K562 (cell line): ENCODE results near the gene DCAF15. TPM values are rescaled to one million over a fixed set of nuclear protein-coding genes. Genes with fewer than 3 reads are reported as not detected.
A peak's percentile ranks its signal among the peaks of the same experiment; 100 is the strongest.

Source experiments
- ATAC-seq: fragments of 200-7000 bp; cut with Tn5 transposase; 3 replicates; pipeline ENCODE4 v1.9.1; 2020; ENCODE audit warnings: moderate library complexity
- BruUV-seq: library from RNA; stranded (reverse); fragments of 400-500 nt; replicated peaks from 2 replicates; lab custom pipeline; 2021; lab: Mats Ljungman, UMichigan
- CTCF ChIA-PET: fragments of 300-600 bp; formaldehyde crosslinking; extraction: SDS; loops from one replicate; lab custom pipeline; 2021; ENCODE audit warnings: low intra/inter-chr PET ratio; lab: Yijun Ruan, JAX
- POLR2A ChIA-PET: fragments of 300-600, 350-650 bp; sonication (Branson Sonifier 250); formaldehyde crosslinking; extraction: SDS; loops from one replicate; lab custom pipeline; 2021; ENCODE audit warnings: antibody characterized with exemption, inconsistent platforms; lab: Yijun Ruan, JAX
- DNase-seq, 4 experiments: peaks; one replicate each; pipeline versions ENCODE4 v3.0.0 to v3.0.0-alpha.2; 2011 to 2018; ENCODE audit warnings: low spot score in 3 of 4, mixed read lengths in 3 of 4; ENCODE audit errors: extremely low read depth in 1 of 4
- FAIRE-seq: peaks from 2 replicates; lab custom pipeline; 2011; peaks lifted over from hg19 to GRCh38; lab: Jason Lieb, UNC
- H2AFZ ChIP-seq: 2 replicates; pipeline ENCODE4 v1.6.0; 2011; ENCODE audit warnings: low read depth, low read length, control low read depth, inconsistent platforms
- H3K27ac ChIP-seq: fragments of 200-600 bp; 3 replicates; pipeline ENCODE4 v1.8.0; 2011; ENCODE audit warnings: low read depth, mild to moderate bottlenecking, control low read depth, inconsistent platforms, low read length, moderate library complexity, mixed read lengths; ENCODE audit errors: extremely low read depth
- H3K27me3 ChIP-seq, 2 experiments: fragments of 300-600 bp in 1 of 2; 2 replicates in 1 of 2; 3 replicates in 1 of 2; pipeline versions ENCODE4 v1.6.0 to v1.8.0; 2011; ENCODE audit warnings: inconsistent platforms in 2 of 2, low read length in 2 of 2, mild to moderate bottlenecking in 1 of 2, mixed read lengths in 1 of 2, moderate library complexity in 1 of 2; ENCODE audit not compliant: control insufficient read depth in 2 of 2, insufficient read depth in 2 of 2
- H3K36me3 ChIP-seq: fragments of 300-600 bp; 3 replicates; pipeline ENCODE4 v1.8.0; 2011; ENCODE audit warnings: mild to moderate bottlenecking, low read length, inconsistent platforms; ENCODE audit not compliant: control insufficient read depth, insufficient read depth
- H3K4me1 ChIP-seq, 2 experiments: fragments of 200-600 bp in 1 of 2; replicated peaks in 1 of 2; 2 replicates in 1 of 2; 3 replicates in 1 of 2; pipeline versions ENCODE4 v1.5.1 to v1.8.0; 2011; ENCODE audit warnings: inconsistent platforms in 2 of 2, low read length in 2 of 2, mild to moderate bottlenecking in 1 of 2, mixed read lengths in 1 of 2, moderate library complexity in 1 of 2; ENCODE audit not compliant: control insufficient read depth in 2 of 2, insufficient read depth in 2 of 2
- H3K4me2 ChIP-seq: 2 replicates; pipeline ENCODE4 v1.6.1; 2011; ENCODE audit warnings: low read length, control low read depth, inconsistent platforms, mixed read lengths; ENCODE audit not compliant: insufficient read depth
- H3K4me3 ChIP-seq: fragments of 200-600 bp; sonication (generic), shearing (Covaris generic); 2 replicates; pipeline ENCODE4 v1.5.1; 2016; ENCODE audit warnings: control low read depth, inconsistent platforms
- H3K79me2 ChIP-seq: fragments of 200-600 bp; 3 replicates; pipeline ENCODE4 v1.8.0; 2011; ENCODE audit warnings: low read length, inconsistent platforms; ENCODE audit not compliant: control insufficient read depth, insufficient read depth
- H3K9ac ChIP-seq, 2 experiments: 2 replicates each; pipeline versions ENCODE4 v1.6.0 to v1.6.1; 2011; ENCODE audit warnings: low read depth in 2 of 2, low read length in 2 of 2, control low read depth in 1 of 2, inconsistent platforms in 1 of 2, mild to moderate bottlenecking in 1 of 2, mixed read lengths in 1 of 2; ENCODE audit not compliant: insufficient read depth in 1 of 2
- H3K9me1 ChIP-seq: one replicate; pipeline ENCODE4 v1.6.0; 2011; ENCODE audit warnings: inconsistent platforms, mild to moderate bottlenecking, low read length, moderate library complexity; ENCODE audit not compliant: control insufficient read depth, insufficient read depth
- H3K9me3 ChIP-seq: replicated peaks from 2 replicates; pipeline ENCODE4 v1.5.1; 2011; ENCODE audit warnings: low read depth, low read length, inconsistent platforms; ENCODE audit not compliant: control insufficient read depth, insufficient read depth
- H4K20me1 ChIP-seq: replicated peaks from 2 replicates; pipeline ENCODE4 v1.6.1; 2011; ENCODE audit warnings: low read length, inconsistent platforms, mixed read lengths; ENCODE audit not compliant: control insufficient read depth, insufficient read depth
- IFI16 ChIP-seq: fragments of 250-450 bp; sonication (Bioruptor Pico); IDR thresholded peaks from 2 replicates; pipeline ENCODE4 v2.1.2; 2022; ENCODE audit warnings: mild to moderate bottlenecking, inconsistent platforms
- MEIS2 ChIP-seq: fragments of 450-650 bp; IDR thresholded peaks from 2 replicates; pipeline ENCODE4 v1.6.1; 2014; ENCODE audit warnings: mild to moderate bottlenecking; ENCODE audit not compliant: partially characterized antibody
- NR2C1 ChIP-seq, 2 experiments: fragments of 450-650 bp; IDR thresholded peaks; 2 replicates each; pipeline ENCODE4 v1.6.1; 2017; ENCODE audit warnings: mild to moderate bottlenecking in 2 of 2, antibody characterized with exemption in 1 of 2, inconsistent platforms in 1 of 2, missing compliant biosample characterization in 1 of 2, missing genetic modification characterization in 1 of 2
- POLR2AphosphoS2 ChIP-seq: IDR thresholded peaks from 2 replicates; pipeline ENCODE4 v1.6.1; 2012; ENCODE audit warnings: low read length, improper control_type of control experiment
- POLR2G ChIP-seq: fragments of 200-400 bp; formaldehyde crosslinking; IDR thresholded peaks from 2 replicates; pipeline ENCODE4 v1.6.1; 2017; ENCODE audit warnings: low read depth, mild to moderate bottlenecking, antibody characterized with exemption, low read length, moderate library complexity
- RBFOX2 ChIP-seq: fragments of 200-400 bp; formaldehyde crosslinking; IDR thresholded peaks from 2 replicates; pipeline ENCODE4 v1.6.1; 2017; ENCODE audit warnings: low read depth, mild to moderate bottlenecking, low read length, moderate library complexity
- SAP30 ChIP-seq: fragments of 200-600 bp; sonication (generic); IDR thresholded peaks from 2 replicates; pipeline ENCODE4 v1.6.1; 2012; ENCODE audit warnings: borderline replicate concordance, low read depth, mild to moderate bottlenecking, moderate library complexity, low read length, control low read depth, inconsistent platforms; ENCODE audit not compliant: insufficient read depth, poor library complexity, severe bottlenecking
- SUPT5H ChIP-seq: fragments of 450-650 bp; IDR thresholded peaks from 2 replicates; pipeline ENCODE4 v1.6.1; 2016
- ZBTB9 ChIP-seq: fragments of 450-650 bp; formaldehyde crosslinking; IDR thresholded peaks from 2 replicates; pipeline ENCODE4 v1.4.0; 2020; ENCODE audit warnings: mild to moderate bottlenecking, moderate library complexity
- WGBS: fragments of 100-300 bp; shearing (Covaris generic); methylation state at CpG from one replicate; pipeline ENCODE4 v1.1.6; 2016; ENCODE audit warnings: low coverage, mixed read lengths; ENCODE audit not compliant: insufficient coverage; ENCODE audit errors: missing lambda C conversion rate; 5-methylcytosine and 5-hydroxymethylcytosine counted together
- in situ Hi-C: fragments of 300-500 bp; cut with MboI; formaldehyde crosslinking; loops from 4 replicates; pipeline ENCODE4 v1.15.0; 2018; ENCODE audit warnings: inconsistent platforms, mixed read lengths
- intact Hi-C: fragments of 100-400 bp; cut with micrococcal nuclease; formaldehyde crosslinking; loops from 2 replicates; pipeline ENCODE4 v1.14.2; 2022
- polyA plus RNA-seq, 8 experiments: library from polyadenylated mRNA; depleted of rRNA in 4 of 8; stranded (reverse) in 5 of 8; unstranded in 3 of 8; fragments of >200 nt; fragmentation: Nextera tagmentation in 2 of 8; fragmentation: Illumina TruSeq in 1 of 8; extraction: Ambion mirVana in 2 of 8; extraction: Trizol in 1 of 8; gene quantifications; 2 replicates each; pipeline versions ENCODE4 v1.2.1 to v1.2.3, GENCODE V29; 2011 to 2014; ENCODE audit warnings: inconsistent platforms in 1 of 8, missing spikeins in 1 of 8
- total RNA-seq, 7 experiments: library from RNA; depleted of rRNA in 6 of 7; stranded (reverse); fragments of >200 nt in 6 of 7; fragmentation: Illumina TruSeq in 2 of 7; extraction: Trizol in 2 of 7; gene quantifications; 2 replicates each; pipeline versions ENCODE4 v1.2.1 to v1.2.3, GENCODE V29; 2011 to 2021; ENCODE audit warnings: low replicate concordance in 1 of 7
- TF ChIP-seq, protein P1 (sequence below), 3 experiments: IDR thresholded peaks in 2 of 3; conservative IDR thresholded peaks in 1 of 3; 2 replicates each; pipeline ENCODE4 v1.5.1; 2011 to 2012; ENCODE audit warnings: low read length in 3 of 3, mild to moderate bottlenecking in 3 of 3, control low read depth in 2 of 3, improper control_type of control experiment in 1 of 3, inconsistent platforms in 1 of 3, low read depth in 1 of 3, mixed read lengths in 1 of 3, moderate library complexity in 1 of 3; ENCODE audit not compliant: insufficient read depth in 2 of 3

DCAF15 gene
- total and polyA plus RNA-seq, 9 of the 15 experiments (the other 6 are each of a cell fraction or from before 2014, with no cell fraction given) = 0.17 to 68.5 (median 27.7) TPM

GRCh38 chr19:13959962-13960862 is 7.9 kb downstream of the DCAF15 start (continued):
- TF ChIP-seq, protein P1, sequence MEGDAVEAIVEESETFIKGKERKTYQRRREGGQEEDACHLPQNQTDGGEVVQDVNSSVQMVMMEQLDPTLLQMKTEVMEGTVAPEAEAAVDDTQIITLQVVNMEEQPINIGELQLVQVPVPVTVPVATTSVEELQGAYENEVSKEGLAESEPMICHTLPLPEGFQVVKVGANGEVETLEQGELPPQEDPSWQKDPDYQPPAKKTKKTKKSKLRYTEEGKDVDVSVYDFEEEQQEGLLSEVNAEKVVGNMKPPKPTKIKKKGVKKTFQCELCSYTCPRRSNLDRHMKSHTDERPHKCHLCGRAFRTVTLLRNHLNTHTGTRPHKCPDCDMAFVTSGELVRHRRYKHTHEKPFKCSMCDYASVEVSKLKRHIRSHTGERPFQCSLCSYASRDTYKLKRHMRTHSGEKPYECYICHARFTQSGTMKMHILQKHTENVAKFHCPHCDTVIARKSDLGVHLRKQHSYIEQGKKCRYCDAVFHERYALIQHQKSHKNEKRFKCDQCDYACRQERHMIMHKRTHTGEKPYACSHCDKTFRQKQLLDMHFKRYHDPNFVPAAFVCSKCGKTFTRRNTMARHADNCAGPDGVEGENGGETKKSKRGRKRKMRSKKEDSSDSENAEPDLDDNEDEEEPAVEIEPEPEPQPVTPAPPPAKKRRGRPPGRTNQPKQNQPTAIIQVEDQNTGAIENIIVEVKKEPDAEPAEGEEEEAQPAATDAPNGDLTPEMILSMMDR (IDR thresholded peaks at IDR 0.05 in 2 of 3, conservative IDR thresholded peaks at IDR 0.05 in 1 of 3; ENCODE audit: insufficient read depth in 2 of 3, low read depth in 1 of 3, low read length in 3 of 3) = peak; percentile 46 to 54 (median 48)
- TF ChIP-seq NR2C1 (IDR thresholded peaks at IDR 0.05) (peak; percentile 32; the same call in 1 of the 2 replicates), NR2C1 (tag; IDR thresholded peaks at IDR 0.05) (peak; percentile 52; the same call in 1 of the 2 replicates)

DNA sequence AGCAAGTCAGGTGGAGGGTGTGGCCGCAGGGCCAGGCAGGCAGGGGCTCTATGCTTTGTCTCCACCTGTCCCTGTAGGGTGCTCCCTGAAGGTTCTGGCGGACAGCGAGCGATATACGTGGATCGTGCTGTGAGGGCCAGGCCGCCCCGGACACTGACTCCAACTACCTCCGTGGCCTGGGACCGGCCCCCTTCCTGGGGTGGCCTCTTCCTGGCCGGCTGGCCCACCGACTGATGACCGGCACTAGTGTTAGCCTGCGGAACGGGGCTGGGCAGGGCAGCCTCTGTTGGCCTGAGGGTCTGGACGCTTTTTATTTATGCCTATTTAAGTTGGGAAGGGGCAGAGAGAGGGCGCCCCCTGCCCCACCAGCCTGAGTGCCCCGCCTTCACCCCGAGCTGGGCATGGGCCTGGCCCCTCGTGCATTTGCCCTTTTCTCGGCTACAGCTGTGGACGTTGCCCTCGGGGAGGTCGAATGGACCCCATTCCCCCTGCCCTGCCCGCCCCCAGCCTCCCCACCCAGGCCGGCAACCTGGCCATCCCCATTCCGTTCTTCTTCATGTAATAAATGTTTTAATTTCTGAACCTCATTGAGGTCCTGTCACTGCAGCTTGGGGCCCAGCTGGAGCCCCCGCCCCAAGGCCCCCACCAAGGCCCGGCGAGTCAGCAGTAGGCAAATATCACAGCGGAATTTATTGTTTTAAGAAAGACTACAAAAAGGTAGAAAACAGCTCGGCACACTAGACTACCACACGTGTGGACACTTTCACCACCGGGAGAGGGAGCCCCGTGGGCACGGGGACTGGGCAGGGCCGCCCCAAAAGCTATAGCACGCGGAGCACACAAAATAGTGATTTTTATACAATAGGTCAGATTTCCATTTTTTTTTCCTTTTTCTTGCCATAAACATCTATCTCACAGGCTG is 8.8 kb downstream of the DCAF15 start:
- intact Hi-C loops (no loop called here), in situ Hi-C loops (no loop called here)
- FAIRE-seq (no peak), DNase-seq (no peak), ATAC-seq (no peak)
- no peak overlapping the region for H3K27ac ChIP-seq
- no peak overlapping the region for H3K4me3 ChIP-seq
- peak overlapping the region in 1 of 2 experiments; percentile 26; a peak in 1 of 4 replicates for H3K9ac ChIP-seq
- peaks cover 83% of the 10 kb centered on the region for H3K36me3 ChIP-seq
- no peak overlapping the region for H3K4me2 ChIP-seq
- H3K9me3 ChIP-seq = no peaks in the 10 kb centered on the region
- CTCF ChIA-PET = no interaction called here
- peaks cover 7 to 64% of the 10 kb centered on the region in 2 experiments; a peak in 4 of 5 replicates for H3K4me1 ChIP-seq
- 93% methylated on average over 34 of the region's 39 CpGs for WGBS
- POLR2A ChIA-PET = interaction anchor here (0.6 to 4.1 kb wide), 5 partner anchors 8 to 70 kb away, joined by 3 to 12 read pairs (median 3); partner anchors contain the start of gene DCAF15
- no peak overlapping the region for H2AFZ ChIP-seq
- no peaks in the 10 kb centered on the region for H3K79me2 ChIP-seq
- no TSS peak for BruUV-seq
- H3K27me3 ChIP-seq = no peaks in the 10 kb centered on the region
- no peaks in the 10 kb centered on the region for H3K9me1 ChIP-seq
- H4K20me1 ChIP-seq = no peaks in the 10 kb centered on the region
- TF ChIP-seq POLR2G (peak; percentile 62; the same call in 1 of the 2 replicates), RBFOX2 (peak; percentile 33; the same call in 1 of the 2 replicates), MEIS2 (no peak), IFI16 (no peak), ZBTB9 (CRISPR knock-in tag) (peak; percentile 21; the same call in 1 of the 2 replicates), POLR2AphosphoS2 (0 out of 2 replicates have a peak, but pooled peaks have one; percentile 27), SUPT5H (peak; percentile 19; the same call in 1 of the 2 replicates), SAP30 (no peak)
